ENCODE results near the gene CCR6.

The CCR6 gene

GRCh38 chr6:167098825-167099225, 24.1 kb upstream of the CCR6 start:
- no peak for DNase-seq (ENCODE audit: low read depth)

- no peak for DNase-seq (ENCODE audit: low read depth)
Measured at GRCh38 chr6:167099707-167100106, 23.2 kb upstream of the CCR6 start.

- DNase-seq (ENCODE audit: low read depth), result no peak
Measured at GRCh38 chr6:167100241-167100674, 22.6 kb upstream of the CCR6 start.

GRCh38 chr6:167102318-167102717, 20.6 kb upstream of the CCR6 start:
- DNase-seq (ENCODE audit: low read depth), result no peak

GRCh38 chr6:167103041-167103891, 19.6 kb upstream of the CCR6 start:
- DNase-seq (ENCODE audit: low read depth), result no peak

- no peak for DNase-seq (ENCODE audit: low read depth)
Measured at GRCh38 chr6:167104388-167104787, 18.5 kb upstream of the CCR6 start.

- DNase-seq (ENCODE audit: low read depth), result no peak
Measured at GRCh38 chr6:167105060-167105459, 17.8 kb upstream of the CCR6 start.

- no peak for DNase-seq (ENCODE audit: low read depth)
Measured at GRCh38 chr6:167106406-167106805, 16.5 kb upstream of the CCR6 start.

- DNase-seq (ENCODE audit: low read depth), result no peak
Measured at GRCh38 chr6:167107787-167108186, 15.1 kb upstream of the CCR6 start.

- no peak for DNase-seq (ENCODE audit: low read depth)
Measured at GRCh38 chr6:167108278-167108677, 14.6 kb upstream of the CCR6 start.

- DNase-seq (ENCODE audit: low read depth), result no peak
Measured at GRCh38 chr6:167109651-167110050, 13.2 kb upstream of the CCR6 start.

- no peak for DNase-seq (ENCODE audit: low read depth)
Measured at GRCh38 chr6:167111597-167111996, 11.3 kb upstream of the CCR6 start.

GRCh38 chr6:167112421-167112820, 10.5 kb upstream of the CCR6 start:
- DNase-seq (ENCODE audit: low read depth), result no peak

GRCh38 chr6:167113047-167113754, 9.7 kb upstream of the CCR6 start:
- no peak for DNase-seq (ENCODE audit: low read depth)

- DNase-seq (ENCODE audit: low read depth), result no peak
Measured at GRCh38 chr6:167113935-167114910, 8.7 kb upstream of the CCR6 start.

- DNase-seq (ENCODE audit: low read depth), result no peak
Measured at GRCh38 chr6:167115054-167115453, 7.8 kb upstream of the CCR6 start.

- DNase-seq (ENCODE audit: low read depth), result no peak
Measured at GRCh38 chr6:167116109-167116837, 6.6 kb upstream of the CCR6 start.

- no peak for DNase-seq (ENCODE audit: low read depth)
Measured at GRCh38 chr6:167116838-167117228, 6.1 kb upstream of the CCR6 start.

- DNase-seq (ENCODE audit: low read depth), result no peak
Measured at GRCh38 chr6:167118006-167118405, 4.9 kb upstream of the CCR6 start.

GRCh38 chr6:167118839-167119238, 4.1 kb upstream of the CCR6 start:
- DNase-seq (ENCODE audit: low read depth), result no peak

Data from stimulated activated CD8-positive, alpha-beta memory T cell treated with anti-CD3 and anti-CD28 coated beads, Interleukin-7, amount 100 ng/mL, for 24 hours (primary cell).